Breast epithelium (tissue), 3 donors: ENCODE results near the gene MMP3.

Experiments used
- CTCF ChIP-seq, 3 donors: fragments of 450-650 bp; IDR thresholded peaks; one replicate each; pipeline ENCODE4 v1.5.1; 2016 to 2017; ENCODE audit warnings: antibody characterized with exemption in 3 of 3, mild to moderate bottlenecking in 3 of 3, moderate library complexity in 3 of 3
- POLR2A ChIP-seq: fragments of 450-650 bp; IDR thresholded peaks from one replicate; pipeline ENCODE4 v1.6.1; 2016; ENCODE audit warnings: antibody characterized with exemption, mild to moderate bottlenecking, moderate library complexity
- POLR2AphosphoS5 ChIP-seq, 3 donors: sonication (generic); formaldehyde crosslinking; IDR thresholded peaks; one replicate each; pipeline ENCODE4 v1.6.1; 2017; ENCODE audit warnings: antibody characterized with exemption in 3 of 3

GRCh38 chr11:102794382-102794781 lies 49.0 kb downstream of the MMP3 start:
- TF ChIP-seq CTCF (IDR thresholded peaks at IDR 0.05) = no peak
- TF ChIP-seq POLR2A = no peak
- no peak for TF ChIP-seq POLR2AphosphoS5 (IDR thresholded peaks at IDR 0.05)
